Neural cell (in vitro differentiated cells): ENCODE measurements around the gene AP3B1.

Experiments
- EZH2 ChIP-seq: fragments of 200-600, 300-800 bp; shearing (Covaris generic), sonication (generic); IDR thresholded peaks from 2 replicates; pipeline ENCODE4 v1.6.1; 2014; ENCODE audit warnings: antibody characterized with exemption, low read length, borderline replicate concordance, mild to moderate bottlenecking; ENCODE audit not compliant: insufficient read depth, poor library complexity, severe bottlenecking
- POLR2AphosphoS5 ChIP-seq: IDR thresholded peaks from 2 replicates; pipeline ENCODE4 v1.6.1; 2012
- SMC3 ChIP-seq: fragments of 450-650 bp; conservative IDR thresholded peaks from 2 replicates; pipeline ENCODE4 v1.6.1; 2014; ENCODE audit warnings: antibody characterized with exemption, mild to moderate bottlenecking, moderate library complexity; ENCODE audit not compliant: poor library complexity
- TF ChIP-seq, protein P1 (sequence below): fragments of 450-650 bp; IDR thresholded peaks from 2 replicates; pipeline ENCODE4 v1.5.1; 2014; ENCODE audit warnings: antibody characterized with exemption, mild to moderate bottlenecking, moderate library complexity; ENCODE audit not compliant: poor library complexity, severe bottlenecking
- TF ChIP-seq, protein P2 (sequence below): IDR thresholded peaks from 2 replicates; pipeline ENCODE4 v1.6.1; 2012; ENCODE audit warnings: borderline replicate concordance

- TF ChIP-seq, protein P1, sequence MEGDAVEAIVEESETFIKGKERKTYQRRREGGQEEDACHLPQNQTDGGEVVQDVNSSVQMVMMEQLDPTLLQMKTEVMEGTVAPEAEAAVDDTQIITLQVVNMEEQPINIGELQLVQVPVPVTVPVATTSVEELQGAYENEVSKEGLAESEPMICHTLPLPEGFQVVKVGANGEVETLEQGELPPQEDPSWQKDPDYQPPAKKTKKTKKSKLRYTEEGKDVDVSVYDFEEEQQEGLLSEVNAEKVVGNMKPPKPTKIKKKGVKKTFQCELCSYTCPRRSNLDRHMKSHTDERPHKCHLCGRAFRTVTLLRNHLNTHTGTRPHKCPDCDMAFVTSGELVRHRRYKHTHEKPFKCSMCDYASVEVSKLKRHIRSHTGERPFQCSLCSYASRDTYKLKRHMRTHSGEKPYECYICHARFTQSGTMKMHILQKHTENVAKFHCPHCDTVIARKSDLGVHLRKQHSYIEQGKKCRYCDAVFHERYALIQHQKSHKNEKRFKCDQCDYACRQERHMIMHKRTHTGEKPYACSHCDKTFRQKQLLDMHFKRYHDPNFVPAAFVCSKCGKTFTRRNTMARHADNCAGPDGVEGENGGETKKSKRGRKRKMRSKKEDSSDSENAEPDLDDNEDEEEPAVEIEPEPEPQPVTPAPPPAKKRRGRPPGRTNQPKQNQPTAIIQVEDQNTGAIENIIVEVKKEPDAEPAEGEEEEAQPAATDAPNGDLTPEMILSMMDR, result no peak
- peak; percentile 2 for TF ChIP-seq POLR2AphosphoS5
- TF ChIP-seq SMC3, result no peak
- TF ChIP-seq, protein P2, sequence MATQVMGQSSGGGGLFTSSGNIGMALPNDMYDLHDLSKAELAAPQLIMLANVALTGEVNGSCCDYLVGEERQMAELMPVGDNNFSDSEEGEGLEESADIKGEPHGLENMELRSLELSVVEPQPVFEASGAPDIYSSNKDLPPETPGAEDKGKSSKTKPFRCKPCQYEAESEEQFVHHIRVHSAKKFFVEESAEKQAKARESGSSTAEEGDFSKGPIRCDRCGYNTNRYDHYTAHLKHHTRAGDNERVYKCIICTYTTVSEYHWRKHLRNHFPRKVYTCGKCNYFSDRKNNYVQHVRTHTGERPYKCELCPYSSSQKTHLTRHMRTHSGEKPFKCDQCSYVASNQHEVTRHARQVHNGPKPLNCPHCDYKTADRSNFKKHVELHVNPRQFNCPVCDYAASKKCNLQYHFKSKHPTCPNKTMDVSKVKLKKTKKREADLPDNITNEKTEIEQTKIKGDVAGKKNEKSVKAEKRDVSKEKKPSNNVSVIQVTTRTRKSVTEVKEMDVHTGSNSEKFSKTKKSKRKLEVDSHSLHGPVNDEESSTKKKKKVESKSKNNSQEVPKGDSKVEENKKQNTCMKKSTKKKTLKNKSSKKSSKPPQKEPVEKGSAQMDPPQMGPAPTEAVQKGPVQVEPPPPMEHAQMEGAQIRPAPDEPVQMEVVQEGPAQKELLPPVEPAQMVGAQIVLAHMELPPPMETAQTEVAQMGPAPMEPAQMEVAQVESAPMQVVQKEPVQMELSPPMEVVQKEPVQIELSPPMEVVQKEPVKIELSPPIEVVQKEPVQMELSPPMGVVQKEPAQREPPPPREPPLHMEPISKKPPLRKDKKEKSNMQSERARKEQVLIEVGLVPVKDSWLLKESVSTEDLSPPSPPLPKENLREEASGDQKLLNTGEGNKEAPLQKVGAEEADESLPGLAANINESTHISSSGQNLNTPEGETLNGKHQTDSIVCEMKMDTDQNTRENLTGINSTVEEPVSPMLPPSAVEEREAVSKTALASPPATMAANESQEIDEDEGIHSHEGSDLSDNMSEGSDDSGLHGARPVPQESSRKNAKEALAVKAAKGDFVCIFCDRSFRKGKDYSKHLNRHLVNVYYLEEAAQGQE, result no peak
- no peak for TF ChIP-seq EZH2
Measured at GRCh38 chr5:77957931-77958521, 336.5 kb downstream of the AP3B1 start.
